Measurements from ENCODE around the gene NEFH. TPM values are rescaled to one million over a fixed set of nuclear protein-coding genes. Genes with fewer than 3 reads are reported as not detected.

The NEFH gene
- total and polyA plus RNA-seq, 4 donors, result 20.3 to 175 (median 141) TPM

- no peaks in the 10 kb centered on the region for H3K9me3 ChIP-seq (ENCODE audit: control insufficient read depth, insufficient read depth, low read length)
- no peaks in the 10 kb centered on the region for H3K27me3 ChIP-seq (ENCODE audit: control insufficient read depth, insufficient read depth, low read length)
- DNase-seq (ENCODE audit: low read depth in 4 of 6, low spot score in 6 of 6), result no peak
- no peaks in the 10 kb centered on the region for H3K4me1 ChIP-seq (ENCODE audit: control insufficient read depth, insufficient read depth, low read length)
- H3K4me3 ChIP-seq (ENCODE audit: low read depth, low read length), result no peak overlapping the region
- H3K27ac ChIP-seq (ENCODE audit: low read depth, low read length), result no peak overlapping the region
- peaks cover 77% of the 10 kb centered on the region for H3K36me3 ChIP-seq (ENCODE audit: control insufficient read depth, insufficient read depth, low read length)
- WGBS (ENCODE audit: insufficient coverage), result 94% methylated on average over 7 of the region's 7 CpGs
These were observed 48.1 kb downstream of the NEFH start for GRCh38 chr22:29528144-29528543.

GRCh38 chr22:29530716-29531115 is 50.7 kb downstream of the NEFH start:
- Histone ChIP-seq H3K9me3 (ENCODE audit: control insufficient read depth, insufficient read depth, low read length) (no peaks in the 10 kb centered on the region), H3K36me3 (ENCODE audit: control insufficient read depth, insufficient read depth, low read length) (peaks cover 75% of the 10 kb centered on the region), H3K4me3 (ENCODE audit: low read depth, low read length) (no peak overlapping the region), H3K4me1 (ENCODE audit: control insufficient read depth, insufficient read depth, low read length) (no peaks in the 10 kb centered on the region), H3K27me3 (ENCODE audit: control insufficient read depth, insufficient read depth, low read length) (no peaks in the 10 kb centered on the region), H3K27ac (ENCODE audit: low read depth, low read length) (no peak overlapping the region)
- WGBS (ENCODE audit: insufficient coverage), result 94% methylated on average over 3 of the region's 4 CpGs
- DNase-seq (ENCODE audit: low read depth in 4 of 6, low spot score in 6 of 6), result no peak

GRCh38 chr22:29531419-29531818 is 51.4 kb downstream of the NEFH start:
- no peaks in the 10 kb centered on the region for H3K4me1 ChIP-seq (ENCODE audit: control insufficient read depth, insufficient read depth, low read length)
- no peak for DNase-seq (ENCODE audit: low read depth in 4 of 6, low spot score in 6 of 6)
- 93% methylated on average over 4 of the region's 4 CpGs for WGBS (ENCODE audit: insufficient coverage)
- no peaks in the 10 kb centered on the region for H3K27me3 ChIP-seq (ENCODE audit: control insufficient read depth, insufficient read depth, low read length)
- H3K9me3 ChIP-seq (ENCODE audit: control insufficient read depth, insufficient read depth, low read length), result no peaks in the 10 kb centered on the region
- no peak overlapping the region for H3K27ac ChIP-seq (ENCODE audit: low read depth, low read length)
- no peak overlapping the region for H3K4me3 ChIP-seq (ENCODE audit: low read depth, low read length)
- H3K36me3 ChIP-seq (ENCODE audit: control insufficient read depth, insufficient read depth, low read length), result peaks cover 75% of the 10 kb centered on the region

- no peak overlapping the region for H3K27ac ChIP-seq (ENCODE audit: low read depth, low read length)
- no peaks in the 10 kb centered on the region for H3K9me3 ChIP-seq (ENCODE audit: control insufficient read depth, insufficient read depth, low read length)
- H3K4me1 ChIP-seq (ENCODE audit: control insufficient read depth, insufficient read depth, low read length), result no peaks in the 10 kb centered on the region
- 100% methylated on average over 2 of the region's 3 CpGs for WGBS (ENCODE audit: insufficient coverage)
- no peaks in the 10 kb centered on the region for H3K27me3 ChIP-seq (ENCODE audit: control insufficient read depth, insufficient read depth, low read length)
- no peak overlapping the region for H3K4me3 ChIP-seq (ENCODE audit: low read depth, low read length)
- H3K36me3 ChIP-seq (ENCODE audit: control insufficient read depth, insufficient read depth, low read length), result peaks cover 76% of the 10 kb centered on the region
- DNase-seq (ENCODE audit: low read depth in 4 of 6, low spot score in 6 of 6), result no peak
These were observed 56.4 kb downstream of the NEFH start for GRCh38 chr22:29536411-29536810.

- Histone ChIP-seq H3K27me3 (ENCODE audit: control insufficient read depth, insufficient read depth, low read length) (no peaks in the 10 kb centered on the region), H3K27ac (ENCODE audit: low read depth, low read length) (no peak overlapping the region), H3K4me1 (ENCODE audit: control insufficient read depth, insufficient read depth, low read length) (no peaks in the 10 kb centered on the region), H3K4me3 (ENCODE audit: low read depth, low read length) (no peak overlapping the region), H3K36me3 (ENCODE audit: control insufficient read depth, insufficient read depth, low read length) (peaks cover 78% of the 10 kb centered on the region), H3K9me3 (ENCODE audit: control insufficient read depth, insufficient read depth, low read length) (no peaks in the 10 kb centered on the region)
- DNase-seq (ENCODE audit: low read depth in 4 of 6, low spot score in 6 of 6), result no peak
- WGBS (ENCODE audit: insufficient coverage), result 90% methylated on average over 3 of the region's 3 CpGs
These were observed 59.1 kb downstream of the NEFH start for GRCh38 chr22:29539105-29539504.

Other genes with a start within 250 kb of the NEFH start
- gene RHBDD3, start 212.2 kb upstream of the NEFH start, total RNA-seq, result 10 to 100 TPM; 21.0 to 32.5 TPM
- 10 to 100 TPM; 49.2 to 60.7 TPM for gene RHBDD3, start 212.2 kb upstream of the NEFH start, polyA plus RNA-seq (ENCODE audit: insufficient read length in 2 of 2)
- gene EWSR1, start 211.9 kb upstream of the NEFH start, total RNA-seq, result 100 to 1,000 TPM; 114 to 206 TPM
- gene EWSR1, start 211.9 kb upstream of the NEFH start, polyA plus RNA-seq (ENCODE audit: insufficient read length in 2 of 2), result 100 to 1,000 TPM; 289 to 316 TPM
- gene GAS2L1, start 173.6 kb upstream of the NEFH start, total RNA-seq, result 1 to 10 TPM; 5.7 to 6.5 TPM
- gene GAS2L1, start 173.6 kb upstream of the NEFH start, polyA plus RNA-seq (ENCODE audit: insufficient read length in 2 of 2), result 10 to 100 TPM; 23.9 to 28.4 TPM
- gene RASL10A, start 164.5 kb upstream of the NEFH start, total RNA-seq, result 1 to 10 TPM; 2.1 to 2.4 TPM
- gene RASL10A, start 164.5 kb upstream of the NEFH start, polyA plus RNA-seq (ENCODE audit: insufficient read length in 2 of 2), result 1 to 10 TPM; 5.2 to 6.6 TPM
- 10 to 100 TPM; 52.2 to 55.7 TPM for gene AP1B1, start 91.6 kb upstream of the NEFH start, total RNA-seq
- gene AP1B1, start 91.6 kb upstream of the NEFH start, polyA plus RNA-seq (ENCODE audit: insufficient read length in 2 of 2), result 10 to 100 TPM; 79.2 to 80.0 TPM
- not detected for gene RFPL1, start 41.6 kb upstream of the NEFH start, total RNA-seq
- 1 to 10 TPM; 1.9 to 6.3 TPM for gene RFPL1, start 41.6 kb upstream of the NEFH start, polyA plus RNA-seq (ENCODE audit: insufficient read length in 2 of 2)
- gene THOC5, start 73.5 kb downstream of the NEFH start, total RNA-seq, result 10 to 100 TPM; 30.5 to 34.2 TPM
- gene THOC5, start 73.5 kb downstream of the NEFH start, polyA plus RNA-seq (ENCODE audit: insufficient read length in 2 of 2), result 10 to 100 TPM; 19.0 to 34.4 TPM
- 10 to 100 TPM; 64.8 to 94.2 TPM for gene NIPSNAP1, start 100.9 kb downstream of the NEFH start, total RNA-seq
- gene NIPSNAP1, start 100.9 kb downstream of the NEFH start, polyA plus RNA-seq (ENCODE audit: insufficient read length in 2 of 2), result 100 to 1,000 TPM; 121 to 128 TPM
- gene NF2, start 123.4 kb downstream of the NEFH start, total RNA-seq, result 10 to 100 TPM; 35.4 to 48.7 TPM
- gene NF2, start 123.4 kb downstream of the NEFH start, polyA plus RNA-seq (ENCODE audit: insufficient read length in 2 of 2), result 10 to 100 TPM; 36.7 to 42.5 TPM
- 10 to 100 TPM in 1 of 2 donors, 1 to 10 TPM in 1; 8.2 to 17.9 TPM for gene CABP7, start 239.8 kb downstream of the NEFH start, total RNA-seq
- gene CABP7, start 239.8 kb downstream of the NEFH start, polyA plus RNA-seq (ENCODE audit: insufficient read length in 2 of 2), result 10 to 100 TPM; 32.1 to 34.9 TPM

Measured in spinal cord (tissue), 10 donors.